K562 (cell line): Measurements from ENCODE around the gene SP140L. TPM values are rescaled to one million over a fixed set of nuclear protein-coding genes. Genes with fewer than 3 reads are reported as not detected.
A peak's percentile ranks its signal among the peaks of the same experiment; 100 is the strongest.

ENCODE experiments used
- CXXC5 ChIP-seq: fragments of 250-450 bp; sonication (Bioruptor Pico); IDR thresholded peaks from 2 replicates; pipeline ENCODE4 v1.8.0; 2022; ENCODE audit warnings: inconsistent platforms, mild to moderate bottlenecking, moderate library complexity
- ESRRB ChIP-seq: fragments of 250-450 bp; sonication (Bioruptor Pico); IDR thresholded peaks from 2 replicates; pipeline ENCODE4 v1.5.0; 2020; ENCODE audit warnings: mild to moderate bottlenecking, moderate library complexity, borderline replicate concordance
- ETV1 ChIP-seq: fragments of 450-650 bp; conservative IDR thresholded peaks from 2 replicates; pipeline ENCODE4 v1.6.1; 2016; ENCODE audit warnings: missing genetic modification characterization, control low read depth, low read depth, missing compliant biosample characterization
- ETV5 ChIP-seq: sonication (generic); formaldehyde crosslinking; IDR thresholded peaks from 2 replicates; pipeline ENCODE4 v1.4.0; 2020; ENCODE audit warnings: low read depth, mild to moderate bottlenecking, missing genetic modification reagents
- EZH2 ChIP-seq: IDR thresholded peaks from 2 replicates; pipeline ENCODE4 v1.6.1; 2012; ENCODE audit warnings: low read depth, mild to moderate bottlenecking, inconsistent platforms, low read length, borderline replicate concordance
- FOXJ3 ChIP-seq: sonication (generic); formaldehyde crosslinking; IDR thresholded peaks from 2 replicates; pipeline ENCODE4 v1.4.0; 2020; ENCODE audit warnings: mild to moderate bottlenecking, missing genetic modification reagents
- GATAD2A ChIP-seq: fragments of 450-650 bp; IDR thresholded peaks from 2 replicates; pipeline ENCODE4 v1.6.1; 2017
- GTF2A2 ChIP-seq: IDR thresholded peaks from 2 replicates; pipeline ENCODE4 v1.6.1; 2016; ENCODE audit warnings: mild to moderate bottlenecking, missing genetic modification characterization, missing compliant biosample characterization
- HES1 ChIP-seq: fragments of 450-650 bp; IDR thresholded peaks from 2 replicates; pipeline ENCODE4 v1.6.1; 2016; ENCODE audit warnings: low read depth, mild to moderate bottlenecking, moderate library complexity
- L3MBTL2 ChIP-seq: fragments of 450-650 bp; IDR thresholded peaks from 2 replicates; pipeline ENCODE4 v1.6.1; 2016; ENCODE audit warnings: mild to moderate bottlenecking, moderate library complexity
- MED1 ChIP-seq: sonication (generic); formaldehyde crosslinking; IDR thresholded peaks from 2 replicates; pipeline ENCODE4 v1.8.1; 2023; ENCODE audit warnings: missing genetic modification reagents, borderline replicate concordance
- NFIC ChIP-seq: fragments of 450-650 bp; IDR thresholded peaks from 2 replicates; pipeline ENCODE4 v1.6.1; 2017; ENCODE audit warnings: mild to moderate bottlenecking, inconsistent platforms
- PBX2 ChIP-seq, 2 experiments: IDR thresholded peaks in 1 of 2; conservative IDR thresholded peaks in 1 of 2; 2 replicates each; pipeline ENCODE4 v1.6.1; 2016; ENCODE audit warnings: low read depth in 2 of 2, mild to moderate bottlenecking in 1 of 2, missing compliant biosample characterization in 1 of 2, missing genetic modification characterization in 1 of 2, moderate library complexity in 1 of 2
- PKNOX1 ChIP-seq: fragments of 450-650 bp; IDR thresholded peaks from 2 replicates; pipeline ENCODE4 v1.6.1; 2016
- TBP ChIP-seq: optimal IDR thresholded peaks from 2 replicates; pipeline ENCODE3; 2011; ENCODE audit warnings: low read depth, low read length, improper control_type of control experiment
- YY1 ChIP-seq, 3 experiments: IDR thresholded peaks; 2 replicates each; pipeline ENCODE4 v1.6.1; 2011; ENCODE audit warnings: low read length in 2 of 3, mild to moderate bottlenecking in 2 of 3, moderate library complexity in 2 of 3, borderline replicate concordance in 1 of 3, control low read depth in 1 of 3, low read depth in 1 of 3; ENCODE audit not compliant: insufficient read depth in 3 of 3, insufficient replicate concordance in 2 of 3, control insufficient read depth in 1 of 3, insufficient read length in 1 of 3; ENCODE audit errors: extremely low read depth in 1 of 3
- ZC3H4 ChIP-seq: sonication (generic); formaldehyde crosslinking; IDR thresholded peaks from 2 replicates; pipeline ENCODE4 v1.9.0; 2021; ENCODE audit warnings: missing genetic modification reagents, borderline replicate concordance
- ZFP1 ChIP-seq: fragments of 450-650 bp; formaldehyde crosslinking; IDR thresholded peaks from 2 replicates; pipeline ENCODE4 v1.4.0; 2020; ENCODE audit warnings: mild to moderate bottlenecking, mixed read lengths
- ZNF274 ChIP-seq: IDR thresholded peaks from 2 replicates; pipeline ENCODE4 v1.6.1; 2011; ENCODE audit warnings: low read depth, mild to moderate bottlenecking, low read length, moderate library complexity, borderline replicate concordance
- ZNF282 ChIP-seq: sonication (generic); formaldehyde crosslinking; IDR thresholded peaks from 2 replicates; pipeline ENCODE4 v1.8.1; 2023; ENCODE audit warnings: missing genetic modification reagents
- ZNF592 ChIP-seq: fragments of 450-650 bp; IDR thresholded peaks from 2 replicates; pipeline ENCODE4 v1.6.1; 2017; ENCODE audit warnings: antibody characterized with exemption, mild to moderate bottlenecking
- polyA plus RNA-seq, 8 experiments: library from polyadenylated mRNA; depleted of rRNA in 4 of 8; stranded (reverse) in 5 of 8; unstranded in 3 of 8; fragments of >200 nt; fragmentation: Nextera tagmentation in 2 of 8; fragmentation: Illumina TruSeq in 1 of 8; extraction: Ambion mirVana in 2 of 8; extraction: Trizol in 1 of 8; gene quantifications; 2 replicates each; pipeline versions ENCODE4 v1.2.1 to v1.2.3, GENCODE V29; 2011 to 2014; ENCODE audit warnings: inconsistent platforms in 1 of 8, missing spikeins in 1 of 8
- total RNA-seq, 7 experiments: library from RNA; depleted of rRNA in 6 of 7; stranded (reverse); fragments of >200 nt in 6 of 7; fragmentation: Illumina TruSeq in 2 of 7; extraction: Trizol in 2 of 7; gene quantifications; 2 replicates each; pipeline versions ENCODE4 v1.2.1 to v1.2.3, GENCODE V29; 2011 to 2021; ENCODE audit warnings: low replicate concordance in 1 of 7

Gene SP140L
- total and polyA plus RNA-seq, 9 of the 15 experiments (the other 6 are each of a cell fraction or from before 2014, with no cell fraction given) = 4.0 to 15.5 (median 11.3) TPM

- TF ChIP-seq FOXJ3 (CRISPR knock-in tag) (no peak), MED1 (CRISPR knock-in tag) (no peak), PBX2 (CRISPR knock-in tag; IDR thresholded peaks at IDR 0.05; ENCODE audit: low read depth) (no peak), PBX2 (tag; conservative IDR thresholded peaks at IDR 0.05; ENCODE audit: low read depth) (peak; percentile 78), HES1 (no peak), NFIC (peak; percentile 35; the same call in 1 of the 2 replicates), ETV1 (tag) (peak; percentile 62), ZNF282 (no peak), L3MBTL2 (no peak), ZC3H4 (CRISPR knock-in tag) (no peak), GATAD2A (no peak), ZNF592 (no peak), ZFP1 (CRISPR knock-in tag) (no peak), ETV5 (no peak; the same call in 1 of the 2 replicates), TBP (no peak), CXXC5 (CRISPR knock-in tag) (peak; percentile 26), EZH2 (no peak), ESRRB (CRISPR knock-in tag) (no peak), YY1 (IDR thresholded peaks at IDR 0.05; ENCODE audit: borderline replicate concordance in 1 of 3, control insufficient read depth in 1 of 3, extremely low read depth in 1 of 3, insufficient read depth in 3 of 3, insufficient read length in 1 of 3, insufficient replicate concordance in 2 of 3, low read depth in 1 of 3, low read length in 2 of 3) (no peak), PKNOX1 (peak; percentile 87), GTF2A2 (no peak), ZNF274 (no peak)
Measured at GRCh38 chr2:230412846-230413245, 85.9 kb downstream of the SP140L start (continued).
